Left lung (tissue), 14 donors: ENCODE results near the gene SCIMP. TPM values are rescaled to one million over a fixed set of nuclear protein-coding genes. Genes with fewer than 3 reads are reported as not detected.

Experiments used
- ATAC-seq: fragments of 200-7000 bp; cut with Tn5 transposase; one replicate; pipeline ENCODE4 v1.9.1; 2020; ENCODE audit warnings: moderate library complexity
- DNase-seq, 4 donors: peaks; one replicate each; pipeline ENCODE4 v3.0.0-alpha.2; 2013 to 2020
- H3K27ac ChIP-seq, 2 donors: fragments of 200-600 bp; sonication (generic) in 1 of 2; one replicate each; pipeline versions ENCODE4 v1.5.0 to v1.8.0; 2020 to 2021
- H3K27me3 ChIP-seq, 2 donors: fragments of 200-600 bp; sonication (generic) in 1 of 2; one replicate each; pipeline versions ENCODE4 v1.5.0 to v1.8.0; 2020 to 2021
- H3K36me3 ChIP-seq, 2 donors: fragments of 200-600 bp; sonication (generic) in 1 of 2; one replicate each; pipeline versions ENCODE4 v1.5.0 to v1.8.0; 2020 to 2021
- H3K4me1 ChIP-seq, 2 donors: fragments of 200-600 bp; one replicate each; pipeline ENCODE4 v1.8.0; 2021
- H3K4me3 ChIP-seq, 2 donors: fragments of 200-600 bp; sonication (generic) in 1 of 2; one replicate each; pipeline versions ENCODE4 v1.5.0 to v1.8.0; 2020 to 2021; ENCODE audit warnings: mild to moderate bottlenecking in 1 of 2
- H3K9me3 ChIP-seq, 2 donors: fragments of 200-600 bp; sonication (generic) in 1 of 2; one replicate each; pipeline versions ENCODE4 v1.5.0 to v1.8.0; 2020 to 2021
- intact Hi-C, 2 donors: fragments of 100-400 bp; cut with DNase I; formaldehyde crosslinking; loops; one replicate each; pipeline versions ENCODE4 v1.11.2 to v1.14.2; 2022
- long read RNA-seq, 12 donors: library from polyadenylated mRNA in 2 of 12; unstranded in 2 of 12; transcript quantifications; one replicate each; pipeline ENCODE4 v2.0.0 and lab custom pipeline, GENCODE V29; 2019 to 2026
- polyA plus RNA-seq, 6 donors: library from polyadenylated mRNA; unstranded; fragments of 120-200 nt; gene quantifications; one replicate each; pipeline ENCODE4 v1.2.1, GENCODE V29; 2013; ENCODE audit not compliant: insufficient read length in 6 of 6
- total RNA-seq, 2 donors: library from RNA; stranded (reverse); fragmentation: NEBNext Ultra II Directional; extraction: Animal tissue kit (Norgen Biotek cat#: 25700); gene quantifications; one replicate each; pipeline ENCODE4 v1.2.1, GENCODE V29; 2021
- TF ChIP-seq, protein P1 (sequence below), 2 donors: fragments of 200-600 bp; sonication (generic) in 1 of 2; IDR thresholded peaks; one replicate each; pipeline versions ENCODE4 v1.5.0 to v1.8.0; 2021; ENCODE audit warnings: antibody characterized with exemption in 2 of 2
- donor health status: DM: no; HTN: yes; CAD: no.
- donor health status: DM: no; HTN: no; CAD: no.

Gene SCIMP
- total RNA-seq (10 to 100 TPM in 1 of 2 donors, 1 to 10 TPM in 1; 8.8 to 20.0 TPM), polyA plus RNA-seq (1 to 10 TPM; 1.7 to 3.5 (median 2.2) TPM)
- long read RNA-seq, donor 1, partial matches to known transcripts = 56 of 56 reads
- long read RNA-seq, donor 1, other reads (novel, unspliced or antisense) = 0 of 56 reads
- long read RNA-seq, donor 2, partial matches to known transcripts = 10 of 57 reads
- long read RNA-seq, donor 2, other reads (novel, unspliced or antisense) = 46 of 57 reads
- long read RNA-seq, donor 3 = 0 reads
- long read RNA-seq, donor 4, partial matches to known transcripts = 0 of 4 reads
- long read RNA-seq, donor 4, other reads (novel, unspliced or antisense) = 1 of 4 reads
- long read RNA-seq, donor 5, partial matches to known transcripts = 0 of 1 reads
- long read RNA-seq, donor 5, other reads (novel, unspliced or antisense) = 0 of 1 reads
- long read RNA-seq, donor 6 = 0 reads
- long read RNA-seq, donor 7 = 0 reads
- long read RNA-seq, donor 8, partial matches to known transcripts = 0 of 1 reads
- long read RNA-seq, donor 8, other reads (novel, unspliced or antisense) = 0 of 1 reads
- long read RNA-seq, donor 9 = 0 reads
- long read RNA-seq, donor 10, transcript SCIMP-203 (5 exons, 2,383 nt) = major isoform, 6 of 11 reads
- long read RNA-seq, donor 10, partial matches to known transcripts = 0 of 11 reads
- long read RNA-seq, donor 10, other reads (novel, unspliced or antisense) = 1 of 11 reads
- long read RNA-seq, donor 11 = 0 reads
- long read RNA-seq, donor 12, partial matches to known transcripts = 0 of 33 reads
- long read RNA-seq, donor 12, other reads (novel, unspliced or antisense) = 33 of 33 reads

DNA sequence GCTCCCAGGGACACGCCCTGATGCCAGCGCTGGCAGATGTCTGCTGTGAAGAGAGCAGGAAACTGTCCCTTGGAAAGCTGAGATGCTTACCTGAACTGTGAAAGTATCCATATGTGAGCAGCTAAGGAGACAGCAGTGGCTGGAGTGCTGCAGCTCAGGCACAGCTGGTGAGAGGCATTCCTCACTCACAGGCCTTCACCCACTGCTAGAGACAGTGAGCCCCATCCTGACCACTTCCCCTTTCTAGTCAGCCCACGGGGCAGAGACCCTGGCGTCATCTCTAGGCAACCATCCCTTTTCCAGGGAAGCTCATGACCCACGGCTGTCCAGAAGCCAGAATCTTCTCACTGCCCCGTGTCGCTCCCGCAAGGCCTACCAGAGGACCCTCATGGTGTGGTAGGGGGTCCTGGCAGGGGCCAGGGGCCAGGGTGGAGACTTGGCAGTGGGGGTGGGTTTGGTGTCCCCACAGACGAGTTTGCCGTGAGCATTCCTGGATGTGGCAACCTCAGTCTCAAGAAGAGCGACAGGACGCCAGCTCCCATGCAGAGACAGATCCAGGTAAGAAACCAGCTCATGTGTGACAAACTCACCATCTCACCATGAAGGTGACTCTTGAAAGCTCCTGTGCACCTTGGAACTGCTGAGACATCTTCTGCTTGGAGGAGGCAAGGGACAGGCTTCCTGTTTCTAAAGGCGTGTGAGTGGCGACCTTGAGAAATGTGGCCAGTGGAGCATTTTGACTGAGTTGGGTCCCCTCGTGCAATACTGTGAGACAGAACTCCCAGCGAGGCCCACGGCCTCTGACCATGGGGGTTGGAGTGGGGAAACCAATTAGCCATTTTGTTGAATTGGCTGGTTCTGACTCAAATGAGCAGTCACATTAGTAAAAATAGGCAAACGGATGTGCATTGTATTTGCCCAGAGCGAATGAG is at the start of gene SCIMP:
SCIMP (minus strand) TSS at position 216 of the 932 bp plus-strand sequence; CDS start at position 111, 105 bp downstream.
- intact Hi-C loops = loop anchor here in 1 of 2 donors (5.0 kb wide), 1 partner anchor 38 kb away; no protein-coding TSS in a partner anchor
- DNase-seq (peak in 1 of 4 donors; percentile 75), ATAC-seq (peak; percentile 63)
- Histone ChIP-seq H3K9me3 (no peaks in the 10 kb centered on the region), H3K27ac (peak within 1 kb of the TSS in 1 of 2 donors; percentile 73), H3K4me3 (peak within 1 kb of the TSS in 1 of 2 donors; percentile 43), H3K27me3 (no peaks in the 10 kb centered on the region), H3K4me1 (peaks cover 0 to 37% of the 10 kb centered on the region in 2 donors), H3K36me3 (no peaks in the 10 kb centered on the region)
- TF ChIP-seq, protein P1, sequence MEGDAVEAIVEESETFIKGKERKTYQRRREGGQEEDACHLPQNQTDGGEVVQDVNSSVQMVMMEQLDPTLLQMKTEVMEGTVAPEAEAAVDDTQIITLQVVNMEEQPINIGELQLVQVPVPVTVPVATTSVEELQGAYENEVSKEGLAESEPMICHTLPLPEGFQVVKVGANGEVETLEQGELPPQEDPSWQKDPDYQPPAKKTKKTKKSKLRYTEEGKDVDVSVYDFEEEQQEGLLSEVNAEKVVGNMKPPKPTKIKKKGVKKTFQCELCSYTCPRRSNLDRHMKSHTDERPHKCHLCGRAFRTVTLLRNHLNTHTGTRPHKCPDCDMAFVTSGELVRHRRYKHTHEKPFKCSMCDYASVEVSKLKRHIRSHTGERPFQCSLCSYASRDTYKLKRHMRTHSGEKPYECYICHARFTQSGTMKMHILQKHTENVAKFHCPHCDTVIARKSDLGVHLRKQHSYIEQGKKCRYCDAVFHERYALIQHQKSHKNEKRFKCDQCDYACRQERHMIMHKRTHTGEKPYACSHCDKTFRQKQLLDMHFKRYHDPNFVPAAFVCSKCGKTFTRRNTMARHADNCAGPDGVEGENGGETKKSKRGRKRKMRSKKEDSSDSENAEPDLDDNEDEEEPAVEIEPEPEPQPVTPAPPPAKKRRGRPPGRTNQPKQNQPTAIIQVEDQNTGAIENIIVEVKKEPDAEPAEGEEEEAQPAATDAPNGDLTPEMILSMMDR (IDR thresholded peaks at IDR 0.05) = no peak

DNA sequence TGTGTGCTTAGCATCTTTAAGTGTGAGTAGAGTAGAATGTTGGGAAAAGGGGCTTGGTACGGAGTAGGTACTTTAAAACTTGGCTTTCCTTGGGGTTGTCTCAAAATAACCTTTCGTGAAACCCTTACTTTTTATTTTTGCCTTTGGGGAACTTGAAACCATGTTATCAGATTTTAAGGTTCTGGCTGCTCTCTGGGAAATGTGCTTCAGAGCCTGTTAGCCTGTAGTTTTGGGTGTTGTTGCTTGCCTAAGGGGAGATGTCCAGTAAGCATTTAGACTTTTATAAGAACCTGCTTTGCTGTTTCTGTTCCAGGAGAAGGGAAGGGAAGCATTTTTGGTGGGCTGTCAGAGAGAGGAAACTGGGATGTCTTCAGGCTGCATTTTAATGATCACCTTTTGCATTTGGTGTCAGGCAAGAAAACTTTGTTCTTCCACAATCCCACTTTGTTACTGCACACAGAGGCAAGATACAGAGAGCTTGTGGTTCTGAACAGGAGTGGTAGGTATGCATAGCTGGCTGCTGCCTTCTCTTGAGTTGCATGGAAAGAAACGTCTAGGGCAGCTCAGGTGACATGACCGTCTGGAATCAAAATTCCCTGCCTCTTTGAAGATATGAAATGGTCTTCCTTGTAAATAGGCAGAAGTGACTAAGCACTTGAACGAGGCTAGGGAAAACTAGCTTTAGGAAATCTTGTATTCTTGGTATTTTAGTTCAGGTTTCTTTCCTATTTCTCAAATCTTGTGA is 49.1 kb upstream of the SCIMP start:
- H3K27ac ChIP-seq = no peak overlapping the region
- peak; percentile 24 for ATAC-seq
- no peaks in the 10 kb centered on the region for H3K27me3 ChIP-seq
- H3K9me3 ChIP-seq = no peaks in the 10 kb centered on the region
- TF ChIP-seq, protein P1 (IDR thresholded peaks at IDR 0.05) = no peak
- H3K36me3 ChIP-seq = no peaks in the 10 kb centered on the region
- intact Hi-C loops = no loop called here
- peaks cover 7 to 41% of the 10 kb centered on the region in 2 donors for H3K4me1 ChIP-seq
- no peak for DNase-seq
- H3K4me3 ChIP-seq = peak overlapping the region; percentile 59 to 64

DNA sequence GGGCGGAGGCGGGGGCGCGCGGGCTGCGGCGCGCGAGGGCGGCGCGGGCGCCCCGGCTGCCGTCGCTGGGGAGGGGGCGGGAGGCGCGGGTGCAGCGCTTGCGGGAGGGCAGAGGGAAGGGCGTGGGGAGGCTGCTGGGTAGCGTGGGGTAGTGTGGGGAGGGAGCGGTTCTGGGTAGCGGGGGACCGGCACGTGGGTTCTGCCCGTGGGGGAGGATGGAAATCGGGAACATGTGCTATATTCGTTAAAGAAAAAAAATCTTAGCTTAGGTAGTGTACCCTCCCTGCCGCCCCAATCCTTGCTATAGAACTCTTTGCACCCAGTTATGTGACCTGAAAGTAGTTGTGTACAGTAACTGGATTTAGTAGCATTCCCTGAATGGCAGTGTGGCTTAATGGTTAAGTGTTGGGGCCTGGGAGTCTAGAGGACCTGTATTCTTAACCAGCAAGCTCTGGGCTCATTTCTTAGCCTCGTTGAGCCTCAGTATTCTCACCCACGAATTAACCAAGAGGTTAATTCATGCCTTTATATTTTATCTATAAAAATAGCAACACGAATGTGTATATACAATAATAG is 48.1 kb upstream of the SCIMP start:
- peaks cover 7 to 38% of the 10 kb centered on the region in 2 donors for H3K4me1 ChIP-seq
- DNase-seq (peak in 2 of 4 donors; percentile 42 to 84), ATAC-seq (peak; percentile 7)
- intact Hi-C loops = no loop called here
- no peaks in the 10 kb centered on the region for H3K9me3 ChIP-seq
- TF ChIP-seq, protein P1 (IDR thresholded peaks at IDR 0.05) = no peak
- H3K4me3 ChIP-seq = peak overlapping the region; percentile 59 to 64
- no peaks in the 10 kb centered on the region for H3K36me3 ChIP-seq
- no peaks in the 10 kb centered on the region for H3K27me3 ChIP-seq
- H3K27ac ChIP-seq = peak overlapping the region in 1 of 2 donors; percentile 89
